CD4-positive, alpha-beta memory T cell (primary cell): ENCODE measurements around the gene TSGA10IP. TPM values are rescaled to one million over a fixed set of nuclear protein-coding genes. Genes with fewer than 3 reads are reported as not detected.

Experiments used
- CTCF ChIA-PET: fragments of 350-600 bp; sonication (Branson Sonifier 250); formaldehyde crosslinking; loops from one replicate; lab custom pipeline; 2021; ENCODE audit warnings: inconsistent platforms; ENCODE audit not compliant: partially characterized antibody; lab: Charles Lee
- POLR2A ChIA-PET: fragments of 350-600 bp; sonication (Branson Sonifier 250); formaldehyde crosslinking; loops from one replicate; lab custom pipeline; 2021; ENCODE audit not compliant: partially characterized antibody; lab: Charles Lee
- DNase-seq, 5 donors: peaks; one replicate each; pipeline versions ENCODE4 v3.0.0 to v3.0.0-alpha.2; 2020 to 2022; ENCODE audit warnings: mixed read lengths in 1 of 5
- H3K27ac ChIP-seq: one replicate; pipeline ENCODE4 v1.7.0; 2013; ENCODE audit warnings: low read depth, low read length
- H3K27me3 ChIP-seq: 2 replicates; pipeline ENCODE4 v1.7.0; 2013; ENCODE audit warnings: mild to moderate bottlenecking, low read length, moderate library complexity; ENCODE audit not compliant: insufficient read depth
- H3K36me3 ChIP-seq: 2 replicates; pipeline ENCODE4 v1.7.0; 2013; ENCODE audit warnings: mild to moderate bottlenecking, low read length, moderate library complexity; ENCODE audit not compliant: insufficient read depth
- H3K4me1 ChIP-seq: 2 replicates; pipeline ENCODE4 v1.7.0; 2013; ENCODE audit warnings: mild to moderate bottlenecking, low read length, moderate library complexity; ENCODE audit not compliant: insufficient read depth
- H3K4me3 ChIP-seq, 2 donors: one replicate each; pipeline ENCODE4 v1.7.0; 2013; ENCODE audit warnings: low read length in 2 of 2, mild to moderate bottlenecking in 1 of 2
- H3K9me3 ChIP-seq, 2 donors: one replicate each; pipeline ENCODE4 v1.7.0; 2013; ENCODE audit warnings: low read length in 2 of 2, control low read depth in 1 of 2; ENCODE audit not compliant: control insufficient read depth in 1 of 2
- H3K27ac Mint-ChIP-seq, 7 donors: one replicate each; pipeline ENCODE4 v1.8.0; 2020 to 2021; ENCODE audit warnings: mixed read lengths in 7 of 7, mild to moderate bottlenecking in 6 of 7, inconsistent platforms in 3 of 7, moderate library complexity in 3 of 7
- H3K27me3 Mint-ChIP-seq, 2 donors: one replicate each; pipeline ENCODE4 v1.8.0; 2020 to 2021; ENCODE audit warnings: mixed read lengths in 2 of 2
- H3K36me3 Mint-ChIP-seq, 2 donors: one replicate each; pipeline ENCODE4 v1.8.0; 2020 to 2021; ENCODE audit warnings: mixed read lengths in 2 of 2, inconsistent platforms in 1 of 2, mild to moderate bottlenecking in 1 of 2
- H3K4me1 Mint-ChIP-seq, 4 donors: one replicate each; pipeline ENCODE4 v1.8.0; 2020 to 2021; ENCODE audit warnings: mixed read lengths in 4 of 4, mild to moderate bottlenecking in 1 of 4
- H3K4me3 Mint-ChIP-seq, 8 donors: one replicate each; pipeline ENCODE4 v1.8.0; 2020 to 2021; ENCODE audit warnings: mixed read lengths in 8 of 8, mild to moderate bottlenecking in 7 of 8, moderate library complexity in 6 of 8, inconsistent platforms in 3 of 8
- H3K9me3 Mint-ChIP-seq, 8 donors: one replicate each; pipeline ENCODE4 v1.8.0; 2020 to 2021; ENCODE audit warnings: mixed read lengths in 8 of 8, mild to moderate bottlenecking in 5 of 8, inconsistent platforms in 3 of 8, moderate library complexity in 1 of 8
- intact Hi-C: fragments of 100-400 bp; cut with micrococcal nuclease; formaldehyde crosslinking; loops from one replicate; pipeline ENCODE4 v1.15.1; 2023
- polyA plus RNA-seq, 2 donors: library from polyadenylated mRNA; unstranded; fragments of 300-500 nt; fragmentation: Illumina TruSeq; gene quantifications; one replicate each; pipeline ENCODE4 v1.2.3, GENCODE V29; 2021
- total RNA-seq, 2 experiments: library from RNA; stranded (reverse); gene quantifications; one replicate each; pipeline ENCODE4 v1.2.3, GENCODE V29; 2021

TSGA10IP gene
- total and polyA plus RNA-seq, 4 experiments from 2014 or later: not detected

DNA sequence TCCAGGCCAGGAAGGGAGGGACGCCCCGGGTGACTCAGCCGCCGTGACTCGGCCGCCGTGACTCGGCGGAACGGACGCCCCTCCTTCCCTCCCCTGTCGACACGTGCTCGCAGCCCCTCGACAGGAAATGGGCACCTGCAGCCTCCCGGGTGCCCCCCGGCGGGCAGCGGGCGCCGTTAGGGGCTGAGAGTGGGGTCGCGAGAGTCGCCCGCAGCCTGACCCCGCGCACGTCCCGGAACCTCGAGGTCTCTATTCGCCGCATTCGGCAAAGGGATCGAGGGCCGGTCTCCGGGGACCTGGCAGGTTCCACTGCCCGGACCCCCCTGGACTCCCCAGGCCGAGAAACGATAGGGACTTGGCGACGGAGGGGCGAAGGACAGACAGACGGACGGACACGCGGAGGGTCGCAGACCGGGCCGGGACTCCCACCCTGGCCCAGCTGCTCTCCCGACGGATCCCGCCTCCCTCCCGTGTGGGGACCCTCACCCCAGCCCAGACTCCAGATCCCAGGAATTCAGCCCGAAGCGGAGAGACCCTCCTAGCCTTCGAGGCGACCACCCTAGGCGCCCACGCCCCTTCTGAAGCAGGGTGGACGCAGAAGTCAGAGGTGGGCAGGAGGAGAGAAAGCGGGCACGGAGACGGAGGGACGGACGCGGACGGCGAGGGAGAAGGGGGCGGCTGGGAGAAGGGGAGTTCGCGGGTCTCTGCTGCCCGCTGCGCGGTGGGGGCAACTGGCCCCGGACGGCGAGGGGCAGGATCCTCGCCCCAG lies 45.7 kb upstream of the TSGA10IP start:
- peak in 3 of 5 donors; percentile 27 to 70 (median 33) for DNase-seq
- CTCF ChIA-PET: interaction anchor here (11.2 kb wide), 1 partner anchor 12 kb away, joined by 162 read pairs; the partner anchor contains the start of genes CCDC85B and FIBP
- POLR2A ChIA-PET: interaction anchor here (0.6 to 3.4 kb wide), 13 partner anchors 10 to 1121 kb away, joined by 3 to 97 read pairs (median 7); partner anchors contain the start of genes C11orf68, CCDC85B, CFL1 and DRAP1
- peak overlapping the region; percentile 46 for H3K27ac ChIP-seq
- intact Hi-C loops: loop anchor here (1.0 kb wide), 3 partner anchors 9 to 62 kb away; partner anchors contain the start of genes C11orf68, CCDC85B, DRAP1 and SART1
- peaks cover 0 to 1% of the 10 kb centered on the region in 2 donors for H3K27me3 Mint-ChIP-seq
- peak overlapping the region in 7 of 8 donors; percentile 5 to 75 (median 53) for H3K4me3 Mint-ChIP-seq
- no peaks in the 10 kb centered on the region for H3K36me3 Mint-ChIP-seq
- no peaks in the 10 kb centered on the region for H3K36me3 ChIP-seq
- H3K4me1 Mint-ChIP-seq: peaks cover 5 to 31% (median 7%) of the 10 kb centered on the region in 4 donors
- H3K4me3 ChIP-seq: peak overlapping the region; percentile 17 to 51
- no peaks in the 10 kb centered on the region for H3K9me3 ChIP-seq
- H3K27me3 ChIP-seq: peaks cover 4% of the 10 kb centered on the region
- peak overlapping the region in 4 of 7 donors; percentile 42 to 75 (median 68) for H3K27ac Mint-ChIP-seq
- no peaks in the 10 kb centered on the region for H3K9me3 Mint-ChIP-seq
- peaks cover 22% of the 10 kb centered on the region for H3K4me1 ChIP-seq

DNA sequence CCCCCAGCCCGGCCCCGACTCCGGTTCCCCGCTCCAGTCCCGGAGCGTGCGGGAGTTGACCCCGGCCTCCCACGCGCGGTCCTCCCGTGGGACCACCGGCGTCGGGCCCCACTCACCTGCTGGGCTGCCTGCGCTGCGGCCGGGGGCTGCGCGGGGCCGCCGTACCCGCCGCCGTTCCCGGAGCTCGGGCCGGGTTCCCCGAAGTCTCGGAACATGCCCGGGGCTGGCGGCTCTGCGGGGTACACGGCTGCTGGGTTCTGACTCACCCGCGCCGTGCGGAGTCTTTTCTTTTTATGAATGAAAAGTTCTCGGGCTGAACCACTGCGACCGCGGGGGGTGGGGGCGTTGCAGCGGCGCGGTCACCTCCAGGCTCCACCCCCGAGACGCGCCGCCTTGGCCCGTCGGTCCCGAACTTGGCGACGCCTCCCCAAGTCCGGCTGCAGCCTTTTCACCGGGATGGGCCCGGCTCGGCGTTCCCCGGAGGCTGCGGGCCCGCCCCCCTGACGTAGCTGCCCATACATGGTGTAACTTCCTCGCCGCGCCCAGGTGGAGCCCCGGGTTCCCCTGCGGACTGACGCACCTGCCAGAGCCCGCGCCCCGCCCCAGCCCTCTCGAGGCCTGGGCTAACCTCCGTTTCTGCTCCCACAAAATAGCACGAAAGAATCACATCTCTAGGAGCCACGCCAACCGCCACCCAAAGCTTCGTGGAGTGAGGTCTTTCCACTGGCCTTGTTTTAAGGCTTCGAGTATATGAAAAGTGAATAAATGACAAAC lies 45.0 kb upstream of the TSGA10IP start, which contains the start of gene FOSL1:
FOSL1 (minus strand) TSS at position 264 of the 774 bp plus-strand sequence; CDS start at position 215, 49 bp downstream.
- peak; percentile 91 to 98 (median 92) for DNase-seq
- H3K9me3 Mint-ChIP-seq: no peaks in the 10 kb centered on the region
- POLR2A ChIA-PET: interaction anchor here (0.6 to 3.4 kb wide), 18 partner anchors 9 to 1122 kb away, joined by 3 to 97 read pairs (median 4); partner anchors contain the start of genes C11orf68, CCDC85B, CFL1 and DRAP1
- Histone ChIP-seq H3K4me3 (peak within 1 kb of the TSS; percentile 17 to 51), H3K27me3 (peaks cover 4% of the 10 kb centered on the region), H3K9me3 (no peaks in the 10 kb centered on the region), H3K36me3 (no peaks in the 10 kb centered on the region), H3K4me1 (peaks cover 21% of the 10 kb centered on the region), H3K27ac (peak within 1 kb of the TSS; percentile 46)
- H3K27me3 Mint-ChIP-seq: peaks cover 0 to 1% of the 10 kb centered on the region in 2 donors
- H3K4me1 Mint-ChIP-seq: peaks cover 5 to 28% (median 7%) of the 10 kb centered on the region in 4 donors
- peak within 1 kb of the TSS; percentile 69 to 93 (median 88) for H3K27ac Mint-ChIP-seq
- CTCF ChIA-PET: interaction anchor here (1.7 to 11.2 kb wide), 2 partner anchors 12 to 18 kb away, joined by 8 to 162 read pairs; partner anchors contain the start of genes C11orf68, CCDC85B and FIBP
- H3K36me3 Mint-ChIP-seq: no peaks in the 10 kb centered on the region
- peak within 1 kb of the TSS; percentile 57 to 84 (median 65) for H3K4me3 Mint-ChIP-seq
- intact Hi-C loops: loop anchor here (1.0 kb wide), 3 partner anchors 10 to 61 kb away; partner anchors contain the start of genes C11orf68, CCDC85B, DRAP1 and SART1

DNA sequence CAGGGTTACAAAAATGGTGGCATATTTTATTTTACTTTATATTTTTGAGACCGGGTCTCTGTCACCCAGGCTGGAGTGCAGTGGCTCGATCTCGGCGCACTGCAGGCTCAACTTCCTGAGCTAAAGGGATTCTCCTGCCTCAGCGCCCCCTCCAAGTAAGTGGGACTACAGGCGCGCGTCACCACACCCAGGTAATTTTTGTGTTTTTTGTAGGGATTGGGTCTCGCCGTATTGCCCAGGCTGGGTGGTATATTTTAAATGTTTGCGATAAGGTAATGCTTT lies 44.4 kb upstream of the TSGA10IP start:
- no peaks in the 10 kb centered on the region for H3K9me3 ChIP-seq
- H3K36me3 ChIP-seq: no peaks in the 10 kb centered on the region
- H3K4me3 Mint-ChIP-seq: peak overlapping the region in 7 of 8 donors; percentile 37 to 84 (median 64)
- H3K4me3 ChIP-seq: no peak overlapping the region
- peaks cover 5 to 23% (median 7%) of the 10 kb centered on the region in 4 donors for H3K4me1 Mint-ChIP-seq
- ChIA-PET CTCF (interaction anchor here (1.1 to 11.2 kb wide), 3 partner anchors 13 to 71 kb away, joined by 3 to 162 read pairs (median 8); partner anchors contain the start of genes C11orf68, CCDC85B and FIBP), POLR2A (interaction anchor here (0.6 to 3.4 kb wide), 17 partner anchors 8 to 356 kb away, joined by 3 to 97 read pairs (median 4); partner anchors contain the start of genes BANF1, C11orf68, CCDC85B and CFL1)
- peaks cover 4% of the 10 kb centered on the region for H3K27me3 ChIP-seq
- H3K27me3 Mint-ChIP-seq: peaks cover 0 to 1% of the 10 kb centered on the region in 2 donors
- DNase-seq: no peak
- peak overlapping the region; percentile 69 to 93 (median 88) for H3K27ac Mint-ChIP-seq
- H3K27ac ChIP-seq: peak overlapping the region; percentile 37
- intact Hi-C loops: loop anchor here (1.0 kb wide), 3 partner anchors 11 to 60 kb away; partner anchors contain the start of genes C11orf68, CCDC85B, DRAP1 and SART1
- no peaks in the 10 kb centered on the region for H3K9me3 Mint-ChIP-seq
- peaks cover 21% of the 10 kb centered on the region for H3K4me1 ChIP-seq
- H3K36me3 Mint-ChIP-seq: no peaks in the 10 kb centered on the region

DNA sequence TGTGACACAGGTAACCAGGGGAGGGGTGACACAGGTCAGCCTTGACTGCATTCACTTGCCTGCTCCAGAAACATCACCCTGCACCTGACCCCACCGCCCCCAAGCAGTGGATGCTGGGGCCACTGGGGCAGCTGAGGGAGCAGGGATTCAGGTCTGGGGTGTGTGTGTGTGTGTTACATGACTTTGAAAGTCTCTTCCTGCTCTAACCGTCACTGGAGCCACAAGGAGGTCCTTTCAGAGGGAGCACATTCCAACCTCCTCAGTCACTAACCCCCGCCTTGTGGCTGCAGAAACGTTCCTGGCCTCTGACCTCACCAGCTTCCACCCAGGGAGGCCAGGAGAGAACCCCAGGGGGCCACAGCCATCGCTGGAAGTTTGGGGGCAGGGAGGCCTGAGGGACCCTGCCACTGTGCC lies 42.2 kb upstream of the TSGA10IP start:
- peaks cover 4 to 17% (median 7%) of the 10 kb centered on the region in 4 donors for H3K4me1 Mint-ChIP-seq
- Histone ChIP-seq H3K27me3 (peaks cover 4% of the 10 kb centered on the region), H3K36me3 (no peaks in the 10 kb centered on the region), H3K4me3 (no peak overlapping the region), H3K9me3 (no peaks in the 10 kb centered on the region), H3K4me1 (peaks cover 21% of the 10 kb centered on the region), H3K27ac (no peak overlapping the region)
- no peaks in the 10 kb centered on the region for H3K9me3 Mint-ChIP-seq
- no peak overlapping the region for H3K4me3 Mint-ChIP-seq
- peaks cover 0 to 1% of the 10 kb centered on the region in 2 donors for H3K27me3 Mint-ChIP-seq
- H3K36me3 Mint-ChIP-seq: no peaks in the 10 kb centered on the region
- DNase-seq: no peak
- peak overlapping the region in 1 of 7 donors; percentile 59 for H3K27ac Mint-ChIP-seq
- ChIA-PET POLR2A (no interaction called here), CTCF (interaction anchor here (11.2 kb wide), 1 partner anchor 15 kb away, joined by 162 read pairs; the partner anchor contains the start of genes CCDC85B and FIBP)
- intact Hi-C loops: no loop called here

DNA sequence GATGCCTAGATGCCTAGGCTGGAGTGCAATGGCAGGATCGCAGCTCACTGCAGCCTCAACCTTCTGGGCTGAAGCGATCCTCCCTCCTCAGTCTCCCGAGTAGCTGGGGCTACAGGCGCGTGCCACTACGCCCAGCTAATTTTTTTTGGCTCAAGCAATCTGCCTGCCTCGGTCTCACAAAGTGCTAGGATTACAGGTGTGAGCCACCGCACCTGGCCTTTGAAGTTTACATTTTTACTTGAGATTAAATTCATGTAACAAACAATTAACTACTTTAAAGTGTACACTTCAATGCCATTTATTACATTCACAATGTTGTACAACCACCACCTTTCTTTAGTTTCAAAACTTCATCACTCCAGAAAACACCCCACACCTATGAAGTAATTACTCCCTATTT lies 41.6 kb upstream of the TSGA10IP start:
- CTCF ChIA-PET: interaction anchor here (11.2 kb wide), 1 partner anchor 16 kb away, joined by 162 read pairs; the partner anchor contains the start of genes CCDC85B and FIBP
- POLR2A ChIA-PET: no interaction called here
- intact Hi-C loops: no loop called here
- no peaks in the 10 kb centered on the region for H3K36me3 Mint-ChIP-seq
- no peak overlapping the region for H3K27ac ChIP-seq
- H3K27ac Mint-ChIP-seq: peak overlapping the region in 3 of 7 donors; percentile 32 to 59 (median 53)
- no peaks in the 10 kb centered on the region for H3K9me3 ChIP-seq
- no peaks in the 10 kb centered on the region for H3K36me3 ChIP-seq
- peaks cover 20% of the 10 kb centered on the region for H3K4me1 ChIP-seq
- H3K4me3 ChIP-seq: no peak overlapping the region
- no peak overlapping the region for H3K4me3 Mint-ChIP-seq
- H3K27me3 Mint-ChIP-seq: peaks cover 0 to 1% of the 10 kb centered on the region in 2 donors
- DNase-seq: no peak
- peaks cover 4% of the 10 kb centered on the region for H3K27me3 ChIP-seq
- H3K4me1 Mint-ChIP-seq: peaks cover 3 to 15% (median 7%) of the 10 kb centered on the region in 4 donors
- no peaks in the 10 kb centered on the region for H3K9me3 Mint-ChIP-seq

DNA sequence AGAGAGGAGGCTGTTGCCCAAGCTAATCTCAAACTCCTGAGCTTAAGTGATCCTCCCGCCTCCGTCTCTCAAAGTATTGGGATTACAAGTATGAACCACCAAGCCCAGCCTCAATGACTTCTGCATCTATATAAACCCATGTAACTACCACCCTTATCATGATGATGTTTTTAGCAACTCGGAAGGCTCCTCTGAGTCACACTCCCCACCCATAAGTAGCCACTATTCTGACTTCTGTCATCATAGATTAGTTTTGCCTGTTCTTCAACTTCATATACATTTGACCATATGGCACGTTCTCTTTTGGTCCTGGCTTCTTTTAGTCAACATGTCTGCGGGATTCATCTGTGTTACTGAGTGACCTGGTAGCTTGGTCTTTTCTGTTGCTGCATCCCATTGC lies 38.7 kb upstream of the TSGA10IP start:
- Histone ChIP-seq H3K9me3 (no peaks in the 10 kb centered on the region), H3K4me1 (no peaks in the 10 kb centered on the region), H3K4me3 (no peak overlapping the region), H3K27me3 (no peaks in the 10 kb centered on the region), H3K27ac (no peak overlapping the region), H3K36me3 (no peaks in the 10 kb centered on the region)
- H3K36me3 Mint-ChIP-seq: no peaks in the 10 kb centered on the region
- no peak overlapping the region for H3K4me3 Mint-ChIP-seq
- DNase-seq: no peak
- CTCF ChIA-PET: interaction anchor here (1.8 to 2.3 kb wide), 2 partner anchors 16 to 22 kb away, joined by 9 to 12 read pairs; partner anchors contain the start of gene CCDC85B
- POLR2A ChIA-PET: interaction anchor here (0.6 to 1.6 kb wide), 4 partner anchors 12 to 122 kb away, joined by 3 to 5 read pairs (median 4); partner anchors contain the start of genes C11orf68, CCDC85B and DRAP1
- no peak overlapping the region for H3K27ac Mint-ChIP-seq
- intact Hi-C loops: no loop called here
- peaks cover 3 to 8% of the 10 kb centered on the region in 2 donors for H3K27me3 Mint-ChIP-seq
- peaks cover 2 to 13% (median 5%) of the 10 kb centered on the region in 4 donors for H3K4me1 Mint-ChIP-seq
- H3K9me3 Mint-ChIP-seq: no peaks in the 10 kb centered on the region
